Fibroblast of skin of right biceps (primary cell): ENCODE measurements around the gene CFAP46.
"Not testable (repeated sequence)": the region's sequence is repeated elsewhere in the genome, so short reads cannot be mapped to it uniquely, and the experiment has no call there.

Experiments
- DNase-seq: peaks from one replicate; pipeline ENCODE4 v3.0.0-alpha.2; 2013

Gene CFAP46

DNA sequence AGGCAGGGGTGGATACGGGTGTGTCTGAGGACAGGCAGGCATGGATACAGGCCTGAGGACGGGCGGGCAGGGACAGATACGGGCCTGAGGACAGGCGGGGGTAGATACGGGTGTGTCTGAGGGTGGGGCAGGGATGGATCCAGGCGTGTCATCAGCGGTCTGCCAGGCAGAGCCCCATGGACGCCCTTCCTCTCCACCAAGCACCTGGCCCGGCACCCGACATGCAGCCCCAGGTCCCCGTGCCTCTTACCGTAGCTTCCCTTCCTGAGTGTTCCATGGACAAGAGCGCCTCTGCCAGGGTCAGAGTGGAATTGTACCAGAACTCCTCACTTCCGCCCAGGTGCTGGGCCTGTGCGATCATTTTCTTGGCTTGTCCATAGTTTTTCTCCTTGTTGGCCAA is 81.8 kb downstream of the CFAP46 start:
- DNase-seq: no peak

DNA sequence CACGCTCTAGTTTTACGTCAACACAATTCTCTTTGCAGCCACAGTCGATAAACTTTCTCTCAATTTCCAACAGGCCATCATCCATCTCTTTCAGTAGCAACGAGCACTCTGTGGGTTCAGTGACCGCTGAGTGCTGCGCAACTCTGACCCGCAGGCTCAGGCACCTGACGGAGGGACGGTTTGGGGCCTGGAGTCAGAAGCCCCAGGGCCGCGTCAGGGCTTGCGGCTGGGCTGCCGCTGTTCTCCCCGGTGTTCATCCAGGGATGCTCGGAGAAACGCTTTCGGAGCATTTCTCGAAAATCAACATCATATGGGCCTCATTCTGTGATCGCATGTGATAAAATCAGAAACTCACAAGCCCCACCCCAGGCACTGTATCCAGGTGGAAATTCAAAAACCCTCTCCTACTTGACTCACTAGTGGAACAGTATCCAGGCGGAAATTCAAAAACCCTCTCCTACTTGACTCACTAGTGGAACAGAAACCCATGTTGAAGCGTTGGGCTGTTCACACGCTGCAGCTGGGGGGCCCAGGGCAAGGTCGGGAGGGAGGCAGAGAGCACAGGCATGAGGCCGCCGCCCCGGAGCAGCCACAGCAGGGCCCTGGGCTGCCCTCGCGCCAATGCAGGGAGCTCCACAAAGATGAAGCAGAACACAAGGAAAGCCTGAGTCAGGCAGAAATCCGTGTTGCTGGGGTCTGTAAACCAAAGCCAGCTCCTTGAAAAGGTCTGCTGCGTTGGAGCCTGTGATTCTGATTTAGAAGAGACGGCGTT is 83.1 kb downstream of the CFAP46 start:
- no peak for DNase-seq

DNA sequence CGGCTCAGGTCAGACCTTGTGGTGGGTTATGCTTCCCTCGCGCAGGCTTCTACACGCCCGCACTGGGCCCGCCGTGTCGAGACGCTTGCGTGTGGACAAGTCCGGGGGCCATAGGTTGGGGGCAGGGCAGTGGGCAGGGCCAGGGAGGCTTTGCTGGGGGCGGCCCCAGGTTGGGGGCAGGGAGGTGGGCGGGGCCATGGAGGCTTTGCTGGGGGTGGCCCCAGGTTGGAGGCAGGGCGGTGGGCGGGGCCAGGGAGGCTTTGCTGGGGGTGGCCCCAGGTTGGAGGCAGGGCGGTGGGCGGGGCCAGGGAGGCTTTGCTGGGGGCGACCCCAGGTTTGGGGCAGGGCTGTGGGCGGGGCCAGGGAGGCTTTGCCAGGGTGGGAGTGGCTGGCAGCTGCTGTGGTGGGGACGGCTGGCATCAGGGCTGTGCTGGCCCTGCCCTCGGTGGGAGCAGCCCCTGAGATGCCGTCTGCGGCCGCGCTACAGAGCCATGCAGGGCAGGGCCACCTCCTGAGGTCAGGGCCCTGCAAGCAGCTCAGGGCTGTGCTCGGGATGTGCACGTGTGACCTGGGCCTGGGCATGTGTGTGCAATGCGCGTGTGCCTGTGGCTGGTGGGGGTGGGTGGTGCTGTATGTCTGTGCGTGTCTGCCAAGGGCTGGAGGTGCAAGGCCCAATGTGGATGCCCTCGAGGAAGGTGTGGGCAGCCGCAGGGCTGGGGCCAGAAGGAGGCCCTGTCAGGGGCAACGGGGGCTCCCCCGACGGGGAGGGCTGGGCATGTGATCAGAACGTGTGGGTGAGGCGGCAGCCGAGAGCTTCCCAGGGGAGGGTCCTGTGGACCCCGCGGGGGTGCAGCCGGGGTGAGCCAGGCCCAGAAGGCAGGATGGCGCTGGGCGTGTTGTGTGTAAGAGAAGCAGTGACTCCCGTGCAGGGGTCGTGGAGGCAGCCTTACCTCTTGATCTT is 84.0 kb downstream of the CFAP46 start:
- DNase-seq: no peak

DNA sequence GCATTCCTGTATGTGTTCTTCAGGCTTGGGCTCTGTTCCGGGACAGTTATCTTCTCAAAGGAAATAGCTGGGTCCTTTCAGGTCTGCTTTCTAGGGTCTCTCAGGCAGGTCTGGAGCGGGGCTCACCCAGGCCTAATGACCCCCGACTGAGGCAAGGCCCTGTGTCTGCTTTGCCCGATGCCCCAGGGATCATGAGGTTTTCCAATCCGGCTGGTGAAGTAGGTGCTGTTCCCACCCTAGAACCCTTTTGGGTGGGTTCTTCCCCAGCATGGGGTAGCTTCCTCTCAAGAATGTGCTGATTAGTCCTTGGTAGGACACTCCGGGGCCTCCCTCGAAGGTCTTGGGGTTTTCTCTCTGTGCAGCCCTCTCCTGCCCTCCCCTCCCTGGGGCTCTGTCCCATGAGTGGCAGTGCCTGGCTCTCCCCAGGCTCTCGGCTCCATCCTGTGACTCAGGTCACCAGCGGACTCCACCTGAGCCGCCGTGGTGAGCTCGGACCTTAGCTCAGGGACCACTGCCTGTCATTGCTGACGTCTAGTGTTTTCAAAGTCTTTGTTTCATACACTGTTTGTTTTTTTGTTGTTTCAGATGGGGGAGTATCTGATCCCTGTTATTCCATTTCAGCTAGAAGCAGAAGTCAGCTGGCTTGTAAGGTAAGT is 85.4 kb downstream of the CFAP46 start:
- no peak for DNase-seq

DNA sequence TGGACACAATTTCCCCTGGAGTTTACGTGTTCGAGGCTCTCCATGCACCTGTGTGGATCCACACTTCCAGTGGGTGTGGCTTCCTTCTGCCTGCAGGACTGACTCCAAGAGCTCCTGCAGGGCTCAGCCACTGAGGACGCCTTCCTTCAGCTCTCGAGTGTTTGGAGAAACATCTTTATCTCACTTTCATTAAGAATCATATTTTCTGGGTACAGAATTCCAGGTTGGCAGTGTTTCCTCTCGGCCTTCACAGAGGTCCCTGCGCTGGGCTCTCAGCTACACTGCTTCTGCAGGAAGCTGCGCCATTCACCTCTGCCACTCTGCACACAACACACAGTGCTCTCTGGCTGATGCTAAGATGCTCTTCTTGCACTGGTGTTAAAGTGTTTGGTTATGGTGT is 86.5 kb downstream of the CFAP46 start:
- no peak for DNase-seq

DNA sequence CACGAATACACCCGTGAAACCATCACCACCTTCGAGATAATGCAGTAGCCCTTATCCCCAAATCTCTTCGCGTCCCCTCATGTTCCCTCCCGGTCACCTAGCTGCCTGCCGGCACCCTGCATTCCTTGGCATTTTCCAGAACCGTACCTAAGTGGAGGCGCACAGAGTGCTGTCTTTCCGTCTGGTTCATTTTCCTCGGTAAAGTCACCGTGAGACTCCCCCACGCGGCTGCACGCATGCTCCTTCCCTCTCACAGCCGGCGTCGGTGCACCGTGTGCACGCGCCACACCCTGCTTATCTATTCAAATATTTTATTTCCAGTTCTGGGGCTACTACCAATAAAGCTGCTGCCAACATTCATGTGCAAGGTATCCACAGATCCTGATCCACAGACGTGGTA is 90.9 kb downstream of the CFAP46 start:
- no peak for DNase-seq

DNA sequence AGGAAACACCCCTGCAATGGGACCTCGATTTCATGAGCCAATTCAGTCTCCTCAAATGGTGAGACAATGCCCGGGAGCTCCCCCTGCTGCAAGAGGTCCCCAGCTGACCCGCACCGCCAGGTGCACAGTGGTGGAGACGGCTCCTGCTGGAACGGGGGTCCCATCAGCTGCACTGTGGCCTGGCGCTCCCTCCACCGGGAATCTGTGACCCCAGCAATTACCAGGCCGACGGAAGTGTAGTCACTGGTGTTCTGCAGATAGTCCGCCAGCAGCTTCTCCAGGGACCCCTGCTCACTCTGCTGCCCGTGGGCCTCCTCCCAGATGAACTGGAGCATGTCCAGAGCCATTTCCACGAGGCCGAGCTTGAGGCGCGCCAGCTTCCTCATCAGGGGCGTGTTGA is 91.5 kb downstream of the CFAP46 start:
- DNase-seq: no peak

DNA sequence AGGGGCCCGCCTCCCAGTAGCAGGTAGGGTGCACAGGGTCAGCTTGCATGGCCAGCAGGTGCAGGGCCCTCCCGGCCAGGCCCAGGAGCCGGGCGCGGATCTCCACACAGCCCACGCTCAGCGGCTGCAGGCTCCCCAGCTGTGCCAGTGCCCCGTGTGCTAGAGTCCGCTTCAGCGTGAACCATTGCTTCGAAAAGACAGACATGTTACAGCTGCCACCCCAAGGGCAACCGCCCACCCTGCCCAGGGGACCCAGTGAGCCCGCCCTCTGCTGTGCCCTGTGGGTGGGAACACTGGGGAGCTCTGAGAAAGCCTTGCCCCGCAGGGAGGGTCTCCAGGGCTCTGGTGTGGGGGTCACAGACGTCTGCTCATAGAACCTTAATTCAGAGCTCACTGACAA is 92.1 kb downstream of the CFAP46 start:
- no peak for DNase-seq

DNA sequence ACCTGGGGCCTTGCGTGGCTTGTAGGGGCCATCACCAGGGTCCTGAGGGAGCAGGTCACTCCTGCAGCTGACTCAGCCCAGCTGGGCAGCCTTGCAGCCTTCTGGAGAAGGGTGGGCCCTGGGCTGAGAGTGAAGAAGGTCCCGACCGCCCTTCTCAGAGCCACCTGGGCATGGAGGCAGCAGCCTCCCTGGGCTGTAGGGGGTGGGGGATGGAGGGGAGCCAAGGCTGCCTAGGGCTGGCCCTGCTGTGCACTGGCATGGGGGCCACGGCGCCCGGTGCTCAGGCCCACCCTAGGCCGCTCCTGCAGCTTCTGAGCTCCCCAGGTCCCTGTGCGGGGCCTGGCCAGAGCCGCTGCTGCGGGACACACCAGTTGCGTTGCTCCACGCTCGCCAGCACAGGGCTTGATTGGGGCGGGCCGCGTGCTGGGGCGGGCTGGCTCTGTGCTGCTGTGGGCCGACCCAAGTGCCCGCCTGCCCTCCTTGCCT is 92.8 kb downstream of the CFAP46 start:
- DNase-seq: no peak

DNA sequence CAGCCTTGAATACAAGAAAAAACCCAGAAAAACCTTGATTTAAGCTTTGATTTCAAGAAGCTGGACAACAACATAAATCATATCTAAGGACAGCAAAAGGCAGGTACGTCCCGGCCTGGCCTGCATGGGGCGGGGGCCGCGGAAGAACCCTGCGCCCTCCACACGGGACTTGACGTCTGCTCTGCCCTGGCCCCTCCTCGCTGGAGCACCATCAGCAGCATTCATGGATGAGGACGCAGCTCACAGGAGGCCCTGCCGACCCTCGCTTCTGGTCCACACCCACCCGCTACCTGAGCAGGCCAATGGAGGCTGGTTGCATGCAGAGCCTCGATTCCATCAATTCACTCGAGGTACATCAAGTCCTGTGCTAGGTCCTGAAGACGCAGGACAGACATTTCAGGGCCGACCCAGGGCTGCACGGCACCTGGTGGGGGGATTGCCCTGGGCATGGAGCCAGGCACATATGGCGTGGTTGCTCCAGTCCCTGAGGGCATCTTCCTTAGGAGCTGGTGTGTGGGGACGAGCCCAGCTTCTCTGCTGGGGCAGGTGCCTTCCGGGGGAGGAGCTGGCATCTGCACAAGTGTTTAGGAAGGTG is 93.3 kb downstream of the CFAP46 start:
- DNase-seq: no peak

DNA sequence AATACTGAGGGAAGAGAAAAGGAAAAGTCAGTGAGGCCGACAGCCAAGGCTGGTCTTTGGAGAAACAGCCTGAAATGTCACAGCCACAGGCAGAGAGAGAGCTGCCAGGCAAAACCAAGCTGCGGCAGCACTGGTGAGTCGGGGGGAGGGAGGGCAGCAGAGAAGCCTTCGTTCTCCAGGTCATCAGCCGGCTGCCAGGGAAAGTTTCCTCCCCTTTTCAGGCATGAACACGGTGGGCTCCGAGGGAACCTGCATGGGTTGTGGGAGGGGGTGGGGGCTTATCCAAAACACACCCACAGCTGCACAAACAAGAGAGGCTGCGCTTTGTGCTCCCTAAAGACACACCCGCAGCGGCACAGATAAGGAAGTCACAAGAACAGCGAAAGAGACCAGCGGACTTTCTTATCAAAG is 94.1 kb downstream of the CFAP46 start:
- DNase-seq: no peak

DNA sequence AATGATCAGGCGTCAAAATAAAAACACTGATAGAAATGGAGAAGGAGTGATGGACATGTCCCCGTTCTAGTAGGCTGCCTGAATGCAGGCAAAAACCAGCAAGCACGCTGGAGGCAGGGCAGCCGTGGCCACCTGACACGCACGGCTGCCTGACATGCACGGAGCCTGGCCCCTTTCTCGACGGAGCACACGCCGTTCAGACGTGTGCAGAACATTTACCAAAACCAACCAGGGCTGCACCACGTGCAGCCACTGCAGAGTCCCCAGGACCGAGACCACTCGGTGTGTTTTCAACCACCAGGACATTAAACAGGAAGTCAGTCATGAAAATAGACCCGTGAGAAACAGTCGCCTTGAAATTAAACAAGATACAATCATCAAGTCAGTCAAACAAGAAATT is 94.5 kb downstream of the CFAP46 start:
- no peak for DNase-seq

DNA sequence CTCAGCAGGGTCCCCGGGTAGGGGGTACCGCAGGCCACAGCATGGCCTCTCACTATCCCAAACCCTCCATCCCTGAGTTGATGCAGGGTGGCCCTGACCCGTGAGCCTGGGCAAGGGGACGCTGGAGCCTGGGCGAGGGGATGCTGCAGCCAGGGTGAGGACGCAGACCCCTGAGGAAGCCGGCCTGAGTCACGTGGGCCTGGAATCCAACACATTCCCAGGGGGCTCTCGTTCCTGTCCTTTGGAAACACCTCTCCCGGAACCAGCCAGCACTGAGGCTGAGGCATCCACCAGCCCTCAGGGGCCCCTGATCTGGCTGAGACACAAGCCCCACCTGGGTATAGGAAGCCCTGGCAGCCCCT is 95.0 kb downstream of the CFAP46 start:
- DNase-seq: no peak

DNA sequence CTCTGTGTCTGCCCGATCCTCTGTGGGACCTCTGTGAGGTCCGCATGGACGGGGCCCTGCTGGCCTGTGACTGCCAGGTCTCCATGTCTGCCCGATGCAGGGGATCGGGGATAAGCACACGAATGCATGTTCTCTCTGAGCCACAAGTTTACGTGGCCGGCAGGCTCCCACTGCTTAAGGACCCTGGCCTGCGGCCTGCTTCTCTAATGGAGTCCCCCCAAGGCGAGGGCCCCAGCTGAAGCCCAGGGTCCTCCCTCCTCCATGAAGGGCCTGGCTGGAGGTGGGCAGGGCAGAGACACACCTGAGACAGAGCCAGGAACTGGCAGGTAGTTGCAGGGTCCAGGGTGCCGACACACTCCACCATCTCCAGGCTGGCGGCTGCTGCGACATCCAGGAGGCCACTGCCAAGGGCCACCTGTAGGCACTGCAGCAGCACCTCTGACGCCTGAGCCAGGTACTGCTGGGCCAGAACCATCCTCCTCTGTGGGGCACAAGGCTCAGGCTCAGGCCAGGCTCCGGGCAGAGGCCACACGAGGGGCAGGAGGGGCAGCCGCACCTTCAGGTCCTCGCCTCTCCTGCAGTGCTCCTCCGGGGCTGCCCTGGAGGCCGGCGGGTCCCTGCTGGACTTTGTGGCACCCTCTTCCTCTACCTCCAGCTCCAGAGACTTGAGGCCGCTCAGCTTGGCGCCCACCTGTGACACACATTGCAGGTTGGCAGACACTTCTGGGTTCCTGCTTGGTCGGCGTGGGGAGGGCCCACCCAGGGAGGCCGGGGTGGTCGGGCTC is 95.5 kb downstream of the CFAP46 start:
- no peak for DNase-seq

DNA sequence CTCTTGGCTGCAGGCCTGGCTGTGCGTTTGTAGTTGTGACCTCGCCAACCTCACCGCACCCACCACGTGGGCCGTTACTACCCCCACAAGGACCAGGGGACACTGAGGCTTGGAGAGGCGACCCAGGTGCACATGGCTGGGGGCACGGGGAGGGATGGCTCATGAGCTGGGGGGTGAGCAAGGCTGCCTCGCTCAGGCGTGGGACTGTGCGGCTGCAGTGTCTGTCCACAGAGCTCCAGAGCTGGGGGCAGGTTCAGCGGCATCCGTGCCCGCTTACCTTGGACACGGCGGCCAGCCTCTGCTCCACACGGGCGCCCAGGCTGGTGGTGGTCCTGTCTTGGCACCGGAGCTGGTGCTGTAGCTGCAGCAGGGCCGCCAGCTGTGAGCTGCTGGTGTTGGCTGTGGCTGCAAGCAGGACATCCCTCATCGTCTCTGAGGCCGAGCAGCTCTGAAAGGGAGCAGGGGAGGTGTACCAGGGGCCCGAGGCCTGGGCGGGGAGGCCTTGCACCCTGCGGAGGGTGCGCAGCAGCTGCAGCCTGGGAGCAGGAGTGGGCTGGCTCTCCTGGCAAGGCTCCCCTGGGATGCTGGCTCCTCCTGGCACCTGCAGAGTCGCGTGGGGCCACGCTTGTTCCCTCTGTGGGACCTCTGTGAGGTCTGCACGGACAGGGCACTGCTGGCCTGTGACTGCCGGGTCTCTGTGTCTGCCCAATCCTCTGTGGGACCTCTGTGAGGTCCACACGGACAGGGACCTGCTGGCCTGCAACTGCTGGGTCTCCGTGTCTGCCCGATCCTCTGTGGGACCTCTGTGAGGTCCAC is 96.4 kb downstream of the CFAP46 start:
- no peak for DNase-seq

DNA sequence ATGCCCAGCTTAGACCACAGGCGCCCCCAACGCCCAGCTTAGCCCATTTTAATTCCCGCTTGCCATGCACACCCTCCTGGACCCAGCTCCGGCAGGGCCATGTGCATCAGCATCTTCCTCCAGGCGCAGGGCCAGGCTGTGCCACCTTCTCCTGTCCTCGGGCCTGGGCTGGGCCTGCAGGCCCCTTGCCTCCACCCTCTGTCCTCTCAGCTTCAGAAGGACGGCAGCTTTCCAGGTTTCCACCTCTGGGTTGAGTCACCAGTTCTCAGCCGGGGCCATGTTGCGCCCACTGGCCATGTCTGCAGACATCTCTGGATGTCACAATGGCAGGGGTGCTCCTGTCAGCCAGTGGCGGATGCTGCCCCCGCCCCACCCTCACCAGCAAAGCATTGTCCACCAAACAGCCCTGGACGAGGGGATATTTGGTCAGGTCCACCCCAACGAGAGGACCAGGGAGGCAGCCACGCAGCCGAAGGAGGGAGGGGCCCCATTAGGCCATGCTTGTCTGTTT is 97.3 kb downstream of the CFAP46 start:
- DNase-seq: no peak

DNA sequence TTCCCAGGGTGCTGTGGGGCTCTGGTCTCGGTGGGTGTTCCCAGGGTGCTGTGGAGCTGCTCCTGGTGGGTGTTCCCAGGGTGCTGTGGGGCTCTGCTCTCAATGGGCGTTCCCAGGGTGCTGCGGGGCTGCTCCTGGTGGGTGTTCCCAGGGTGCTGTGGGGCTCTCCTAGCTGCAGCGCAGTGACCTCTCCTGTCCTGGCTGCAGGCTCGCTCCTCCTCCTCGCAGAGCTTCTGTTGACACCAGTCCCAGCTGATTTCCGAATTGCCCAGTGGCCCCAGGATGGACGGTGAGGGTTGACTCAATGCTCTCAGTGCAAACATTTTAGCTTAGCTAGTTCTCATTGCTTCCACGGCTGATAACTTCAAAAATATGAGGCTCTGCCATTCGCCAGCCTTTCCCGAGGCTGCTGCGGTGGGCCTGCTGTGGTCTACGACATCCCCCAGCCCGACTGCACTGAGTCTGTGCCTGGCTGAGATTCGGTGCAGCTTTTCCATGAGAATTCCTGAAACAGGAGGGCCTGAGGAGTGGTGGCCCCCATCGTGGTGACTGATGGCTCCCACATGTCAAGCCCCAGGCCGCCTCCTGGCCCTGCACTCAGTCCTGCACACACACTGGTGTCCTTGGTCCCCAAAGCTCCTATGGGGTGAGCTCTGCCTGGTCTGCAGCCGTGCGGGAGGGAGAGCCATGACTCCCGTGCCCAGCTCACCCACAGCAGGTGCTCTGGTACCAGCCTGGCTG is 98.1 kb downstream of the CFAP46 start:
- DNase-seq: no peak

DNA sequence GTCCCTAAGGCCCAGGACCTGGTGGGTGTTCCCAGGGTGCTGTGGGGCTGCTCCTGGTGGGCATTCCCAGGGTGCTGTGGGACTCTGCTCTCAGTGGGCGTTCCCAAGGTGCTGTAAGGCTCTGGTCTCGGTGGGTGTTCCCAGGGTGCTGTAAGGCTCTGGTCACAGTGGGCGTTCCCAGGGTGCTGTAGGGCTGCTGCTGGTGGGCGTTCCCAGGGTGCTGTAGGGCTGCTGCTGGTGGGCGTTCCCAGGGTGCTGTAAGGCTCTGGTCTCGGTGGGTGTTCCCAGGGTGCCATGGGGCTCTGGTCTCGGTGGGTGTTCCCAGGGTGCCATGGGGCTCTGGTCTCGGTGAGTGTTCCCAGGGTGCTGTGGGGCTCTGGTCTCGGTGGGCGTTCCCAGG is 99.1 kb downstream of the CFAP46 start:
- not testable (repeated sequence) for DNase-seq

DNA sequence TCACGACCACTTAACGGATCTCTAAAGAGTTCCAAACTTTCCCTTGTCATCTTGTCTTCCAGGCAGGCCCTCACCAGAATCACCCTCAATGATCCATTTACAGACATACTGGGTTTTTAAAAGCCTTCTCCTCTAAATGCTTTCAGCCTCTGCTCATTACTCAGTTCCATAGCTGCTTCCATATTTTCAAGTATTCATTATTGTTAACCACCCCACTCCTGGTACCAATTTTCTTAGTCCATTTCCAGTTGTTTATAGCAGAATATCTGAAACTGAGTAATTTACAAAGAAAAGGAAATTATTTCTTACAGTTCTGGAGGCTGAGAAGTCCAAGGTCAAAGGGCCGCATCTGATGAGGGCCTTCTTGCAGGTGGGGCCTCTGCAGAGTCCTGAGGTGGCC is 100.0 kb downstream of the CFAP46 start:
- no peak for DNase-seq

DNA sequence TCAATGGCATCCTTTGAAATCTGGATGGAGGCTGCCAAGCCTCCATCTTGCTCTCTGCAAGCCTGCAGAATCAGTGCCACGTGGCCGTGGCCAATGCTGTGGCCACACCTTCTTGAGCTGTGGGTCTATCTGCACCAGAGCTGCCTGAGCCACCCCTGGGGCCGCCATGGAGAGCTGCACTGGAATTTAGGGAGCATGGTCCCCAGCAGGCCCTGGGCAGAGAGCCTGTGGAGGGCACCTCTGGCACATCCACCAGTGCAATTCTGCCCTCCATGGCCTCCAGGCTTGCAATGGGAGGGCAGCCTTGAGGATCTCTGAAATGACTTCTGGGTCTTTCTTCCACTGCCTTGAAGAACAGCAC is 100.8 kb downstream of the CFAP46 start:
- no peak for DNase-seq
